Measurements from ENCODE around the gene CARS1.
A peak's percentile ranks its signal among the peaks of the same experiment; 100 is the strongest.

CARS1 gene

DNA sequence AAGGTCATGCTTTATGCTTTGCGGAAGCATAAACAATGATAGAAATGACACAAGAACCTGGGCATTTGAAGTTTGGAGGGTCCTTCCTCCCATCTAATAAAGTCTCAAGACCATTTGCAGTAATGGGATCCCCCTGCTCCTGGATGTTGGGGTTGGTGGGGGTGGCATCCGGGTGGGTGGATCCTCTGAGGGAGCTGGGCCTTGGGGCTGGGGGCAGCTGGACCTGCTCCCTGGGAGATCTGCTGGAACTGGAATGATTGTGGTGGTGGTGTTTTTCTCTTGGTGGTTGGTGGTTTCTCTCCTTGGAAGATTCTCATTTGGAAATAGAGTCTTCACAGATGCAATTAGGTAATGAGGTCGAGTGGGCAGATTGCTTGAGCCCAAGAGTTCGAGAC lies 62.9 kb downstream of the CARS1 start:
- no peak overlapping the region for H3K27ac Mint-ChIP-seq
- peaks cover 38% of the 10 kb centered on the region for H3K36me3 Mint-ChIP-seq (ENCODE audit: low read depth)
- DNase-seq: no peak
- no peaks in the 10 kb centered on the region for H3K9me3 Mint-ChIP-seq
- no peaks in the 10 kb centered on the region for H3K27me3 Mint-ChIP-seq
- peak overlapping the region; percentile 11 for H3K4me3 Mint-ChIP-seq
- peaks cover 12% of the 10 kb centered on the region for H3K4me1 Mint-ChIP-seq (ENCODE audit: low read depth)

DNA sequence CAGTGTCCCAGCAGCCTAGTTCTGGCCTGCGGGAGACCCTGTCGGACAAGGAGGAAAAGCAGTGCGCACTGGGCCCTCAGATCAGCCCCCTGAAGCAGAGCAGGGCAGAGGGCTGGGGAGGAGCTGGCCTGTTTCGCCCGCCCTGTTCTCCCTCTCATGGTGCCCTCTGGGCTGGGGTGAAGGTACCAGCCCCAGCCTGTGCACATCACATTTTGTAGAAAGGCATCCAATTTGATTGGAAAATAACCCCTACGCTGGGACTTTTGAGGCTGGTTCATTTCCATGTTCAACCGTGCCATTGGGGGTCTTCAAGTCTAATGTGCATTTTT lies 64.3 kb downstream of the CARS1 start:
- Mint-ChIP-seq H3K4me1 (ENCODE audit: low read depth) (peaks cover 25% of the 10 kb centered on the region), H3K9me3 (no peaks in the 10 kb centered on the region), H3K36me3 (ENCODE audit: low read depth) (peaks cover 47% of the 10 kb centered on the region), H3K4me3 (peak overlapping the region; percentile 92), H3K27me3 (no peaks in the 10 kb centered on the region), H3K27ac (peak overlapping the region; percentile 99)
- DNase-seq: no peak

DNA sequence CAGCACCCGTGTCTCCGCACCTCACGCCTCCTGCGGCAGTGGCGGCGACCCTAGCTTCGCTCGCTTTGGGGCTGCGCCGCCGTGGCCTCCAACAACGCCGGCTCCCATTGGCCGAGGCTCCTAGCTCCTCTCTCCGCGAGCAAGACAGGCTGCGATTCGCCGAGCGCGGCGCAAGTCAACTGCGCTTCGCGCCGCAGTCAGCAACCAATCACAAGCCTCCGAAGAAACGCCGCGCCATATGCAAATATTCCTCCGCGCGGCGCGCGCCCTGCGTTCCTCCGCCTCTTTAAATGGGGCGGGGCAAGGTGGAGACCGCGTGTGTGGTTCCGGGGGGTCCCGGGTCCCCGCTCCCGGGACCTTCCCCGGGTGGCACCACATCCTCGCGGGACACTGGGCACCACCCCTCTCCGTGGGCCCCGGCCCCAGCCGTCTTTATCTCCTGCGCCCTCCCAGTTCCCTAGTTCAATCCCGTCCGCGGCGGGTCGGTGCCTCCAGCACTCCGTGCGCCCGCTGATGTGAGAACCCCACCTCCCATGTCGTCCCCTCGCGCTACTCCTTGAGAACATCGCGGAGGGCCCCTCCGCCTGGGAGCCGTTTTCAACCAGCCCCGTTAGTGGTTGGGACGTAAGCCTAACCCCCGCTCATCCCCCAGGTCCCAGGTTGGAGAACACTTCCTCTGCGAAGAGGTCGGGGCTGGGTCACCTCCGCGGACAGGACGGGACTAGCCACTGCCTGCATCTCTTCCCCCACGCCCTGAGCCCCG lies 64.8 kb downstream of the CARS1 start, which contains the start of gene NAP1L4:
TSS of gene NAP1L4 (minus strand) at position 96 of the 763 bp plus-strand sequence. CDS start 13,109 bp downstream, outside the sequence.
- H3K36me3 Mint-ChIP-seq (ENCODE audit: low read depth): peaks cover 53% of the 10 kb centered on the region
- H3K4me3 Mint-ChIP-seq: peak within 1 kb of the TSS; percentile 98
- peak within 1 kb of the TSS; percentile 99 for H3K27ac Mint-ChIP-seq
- no peaks in the 10 kb centered on the region for H3K27me3 Mint-ChIP-seq
- peaks cover 29% of the 10 kb centered on the region for H3K4me1 Mint-ChIP-seq (ENCODE audit: low read depth)
- peak; percentile 97 for DNase-seq
- no peaks in the 10 kb centered on the region for H3K9me3 Mint-ChIP-seq

DNA sequence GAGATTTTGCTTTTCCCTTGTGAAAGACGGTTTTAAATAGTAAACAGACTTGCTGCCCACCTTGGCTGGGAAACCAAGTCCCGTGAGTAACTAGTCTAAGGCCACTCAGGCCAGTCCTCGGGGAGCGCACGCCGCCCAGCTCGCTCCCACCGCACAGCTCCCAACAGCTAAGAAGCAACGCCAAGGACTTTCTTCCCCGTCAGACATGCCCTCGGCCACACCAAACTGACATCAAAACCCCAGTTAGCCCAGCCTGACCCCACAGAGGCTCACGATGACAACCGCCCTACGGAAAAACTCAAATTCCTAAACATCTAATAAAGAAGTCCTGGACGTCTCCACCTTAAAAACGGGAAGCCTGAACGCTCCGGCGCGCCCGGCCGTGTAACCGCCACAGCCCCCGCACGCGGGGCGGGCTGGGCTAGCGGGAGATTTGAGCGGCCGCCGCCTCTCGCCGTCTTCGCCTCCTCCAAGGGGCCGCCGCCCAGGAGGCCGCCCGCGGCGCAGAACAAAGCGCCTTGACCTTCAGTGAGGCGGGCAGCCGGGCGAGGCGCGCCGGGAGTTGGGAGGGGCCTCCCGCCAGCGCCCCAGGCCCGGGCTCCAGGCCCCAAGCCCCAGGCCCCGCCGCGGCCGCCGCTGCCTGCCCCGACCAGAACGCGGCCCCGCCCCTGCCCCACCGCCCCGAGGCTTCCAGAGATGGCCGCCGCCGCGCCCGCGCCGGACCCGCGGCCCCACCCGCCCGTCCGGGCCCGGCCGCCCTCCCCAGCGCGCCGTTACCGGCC lies 65.6 kb downstream of the CARS1 start:
- no peaks in the 10 kb centered on the region for H3K9me3 Mint-ChIP-seq
- DNase-seq: no peak
- peak overlapping the region; percentile 98 for H3K4me3 Mint-ChIP-seq
- peaks cover 55% of the 10 kb centered on the region for H3K36me3 Mint-ChIP-seq (ENCODE audit: low read depth)
- H3K27me3 Mint-ChIP-seq: no peaks in the 10 kb centered on the region
- H3K4me1 Mint-ChIP-seq (ENCODE audit: low read depth): peaks cover 35% of the 10 kb centered on the region
- H3K27ac Mint-ChIP-seq: peak overlapping the region; percentile 99

DNA sequence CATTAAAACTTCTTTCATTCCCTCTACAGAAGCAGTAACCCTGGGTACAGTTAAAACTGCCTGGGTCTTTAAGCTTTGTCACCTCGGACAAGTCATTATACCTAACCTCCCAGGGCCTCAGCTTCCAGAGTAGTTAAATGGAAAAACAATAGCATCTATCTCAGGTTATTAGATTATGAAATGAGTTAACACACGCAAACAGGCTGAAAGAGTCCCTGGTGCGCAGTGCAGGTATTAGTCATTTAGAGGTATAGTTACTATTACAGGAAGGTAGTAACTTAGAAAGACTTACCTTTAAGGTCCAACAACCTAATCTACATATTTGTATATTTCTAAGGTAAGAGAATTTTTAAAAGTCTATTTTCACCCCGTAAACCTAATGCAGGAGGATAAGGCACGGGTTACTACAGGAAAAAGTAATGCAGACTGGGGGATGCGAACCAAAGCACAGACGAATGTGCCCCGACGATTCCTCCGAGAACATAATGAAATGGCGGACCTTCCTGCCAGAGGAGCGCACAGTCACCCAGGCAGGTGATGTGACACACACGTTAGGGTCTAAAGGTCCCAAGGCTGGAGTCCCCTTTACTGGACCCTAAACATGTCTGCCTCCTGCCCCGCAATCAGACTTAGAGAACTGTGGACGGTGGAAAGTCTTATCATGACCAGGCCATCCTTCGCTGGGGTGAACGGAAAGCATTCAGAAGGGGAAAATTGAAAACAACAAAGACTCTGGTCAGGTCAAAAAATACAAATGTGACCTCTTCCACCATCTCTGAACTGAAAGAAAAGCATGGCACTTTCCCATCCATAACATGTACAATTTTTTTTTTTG lies 66.4 kb downstream of the CARS1 start:
- H3K27me3 Mint-ChIP-seq: no peaks in the 10 kb centered on the region
- H3K9me3 Mint-ChIP-seq: no peaks in the 10 kb centered on the region
- DNase-seq: peak; percentile 69
- peak overlapping the region; percentile 99 for H3K27ac Mint-ChIP-seq
- peak overlapping the region; percentile 98 for H3K4me3 Mint-ChIP-seq
- H3K36me3 Mint-ChIP-seq (ENCODE audit: low read depth): peaks cover 63% of the 10 kb centered on the region
- peaks cover 40% of the 10 kb centered on the region for H3K4me1 Mint-ChIP-seq (ENCODE audit: low read depth)

DNA sequence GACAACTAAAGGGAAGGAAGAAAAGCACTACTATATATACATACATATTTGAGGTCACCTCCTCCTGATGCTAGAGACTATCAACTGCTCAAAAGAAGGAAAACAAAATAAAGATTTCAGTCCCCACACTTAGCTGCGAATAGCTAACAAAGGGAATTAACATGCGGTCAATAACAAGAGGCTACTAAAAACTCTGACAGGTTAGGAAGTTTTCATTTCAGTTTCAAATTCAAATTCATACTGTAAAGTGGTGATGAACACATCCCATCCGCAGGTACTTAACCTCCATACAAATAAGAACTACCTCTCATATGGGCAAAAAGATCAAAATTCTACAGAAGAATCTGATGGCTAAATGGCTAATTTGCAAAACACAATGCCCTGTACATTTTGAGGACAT lies 67.7 kb downstream of the CARS1 start:
- Mint-ChIP-seq H3K36me3 (ENCODE audit: low read depth) (peaks cover 73% of the 10 kb centered on the region), H3K9me3 (no peaks in the 10 kb centered on the region), H3K4me3 (peak overlapping the region; percentile 98), H3K4me1 (ENCODE audit: low read depth) (peaks cover 48% of the 10 kb centered on the region), H3K27ac (peak overlapping the region; percentile 99), H3K27me3 (no peaks in the 10 kb centered on the region)
- no peak for DNase-seq

DNA sequence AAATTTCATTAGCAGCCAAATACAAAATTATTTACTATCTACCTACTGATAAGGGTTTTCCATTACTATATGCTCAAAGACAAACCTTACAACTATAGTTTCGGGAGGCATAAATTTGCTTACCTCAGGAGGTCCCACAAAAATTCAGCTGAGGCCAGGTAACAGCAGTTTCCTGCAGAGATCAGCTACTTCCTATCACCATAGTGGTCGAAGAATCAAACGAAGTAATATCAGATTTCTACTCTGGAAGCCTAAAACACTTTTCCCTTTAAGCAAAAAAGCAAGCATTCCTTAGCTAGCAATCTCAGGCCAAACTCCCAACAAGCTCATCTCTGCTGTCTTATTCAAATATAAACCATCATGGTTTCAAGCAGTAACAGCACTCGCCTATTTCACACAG lies 68.2 kb downstream of the CARS1 start:
- Mint-ChIP-seq H3K4me1 (ENCODE audit: low read depth) (peaks cover 52% of the 10 kb centered on the region), H3K27ac (peak overlapping the region; percentile 99), H3K9me3 (no peaks in the 10 kb centered on the region), H3K4me3 (peak overlapping the region; percentile 98), H3K27me3 (no peaks in the 10 kb centered on the region), H3K36me3 (ENCODE audit: low read depth) (peaks cover 77% of the 10 kb centered on the region)
- DNase-seq: no peak

DNA sequence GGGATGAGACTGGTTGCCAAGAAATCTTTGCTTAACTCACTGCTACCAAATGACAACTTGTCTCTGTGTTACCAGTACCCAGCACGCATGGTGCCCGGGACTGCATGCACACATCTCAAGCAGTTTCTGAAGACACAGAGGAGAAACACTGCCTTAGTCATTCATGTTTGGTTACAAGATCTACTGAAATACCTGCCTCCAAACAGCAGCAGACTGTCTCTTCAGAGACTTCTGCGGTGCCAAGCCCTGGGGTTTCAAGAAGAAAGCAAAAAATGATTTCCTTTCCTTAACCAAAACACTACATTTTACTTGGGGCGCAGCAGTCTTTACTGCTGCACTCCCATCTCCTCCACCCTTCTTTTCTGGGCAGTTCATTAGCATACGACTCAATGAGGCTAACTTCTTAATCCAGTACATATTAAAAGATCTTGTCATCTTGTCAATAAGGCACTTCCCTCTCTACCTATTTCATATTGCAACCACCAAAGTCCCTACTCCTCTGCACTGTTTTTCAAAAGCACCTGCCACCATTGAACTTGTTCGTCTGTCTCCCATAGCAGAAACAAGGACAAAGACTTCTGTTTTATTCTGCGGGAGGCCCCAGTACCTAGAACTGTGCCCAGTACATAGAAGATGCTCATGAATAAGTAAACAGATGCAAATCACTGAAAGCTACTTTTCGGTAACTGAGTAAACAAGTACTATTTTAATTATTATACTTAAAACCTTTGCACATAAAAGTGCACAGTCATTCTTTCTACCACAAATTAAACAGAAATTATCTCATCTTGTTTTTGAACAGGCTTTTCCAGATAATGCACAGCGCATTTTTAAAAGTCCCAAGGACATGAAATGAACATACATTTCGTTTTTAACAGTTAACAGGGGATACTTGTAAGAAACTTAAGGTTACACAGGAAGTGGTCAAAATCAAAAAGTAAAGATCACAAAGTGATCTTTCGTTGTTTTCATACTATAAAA lies 69.1 kb downstream of the CARS1 start:
- no peaks in the 10 kb centered on the region for H3K27me3 Mint-ChIP-seq
- H3K4me1 Mint-ChIP-seq (ENCODE audit: low read depth): peaks cover 61% of the 10 kb centered on the region
- H3K9me3 Mint-ChIP-seq: no peaks in the 10 kb centered on the region
- peak overlapping the region; percentile 98 for H3K4me3 Mint-ChIP-seq
- peak overlapping the region; percentile 99 for H3K27ac Mint-ChIP-seq
- DNase-seq: peak; percentile 64
- peaks cover 85% of the 10 kb centered on the region for H3K36me3 Mint-ChIP-seq (ENCODE audit: low read depth)

DNA sequence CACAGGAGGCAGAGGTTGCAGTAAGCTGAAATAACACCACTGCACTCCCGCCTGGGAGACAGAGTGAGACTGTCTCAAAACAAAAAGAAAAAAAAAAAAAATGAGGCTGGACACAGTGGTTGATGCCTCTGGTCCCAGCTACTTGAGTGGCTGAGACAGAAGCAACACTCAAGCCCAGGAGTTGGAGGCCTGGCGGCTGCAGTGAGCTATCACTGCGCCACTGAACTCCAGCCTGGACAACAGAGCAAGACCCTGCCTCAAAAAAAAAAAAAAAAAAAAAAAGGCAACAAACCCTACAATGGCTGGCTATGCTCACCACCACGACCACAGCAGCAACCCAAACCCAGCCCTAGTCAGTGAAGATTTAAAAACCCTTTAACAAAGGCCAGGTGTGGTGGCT lies 73.3 kb downstream of the CARS1 start:
- Mint-ChIP-seq H3K9me3 (no peaks in the 10 kb centered on the region), H3K36me3 (ENCODE audit: low read depth) (peaks cover 80% of the 10 kb centered on the region), H3K4me3 (no peak overlapping the region), H3K27me3 (no peaks in the 10 kb centered on the region), H3K4me1 (ENCODE audit: low read depth) (peaks cover 72% of the 10 kb centered on the region), H3K27ac (peak overlapping the region; percentile 89)
- DNase-seq: no peak

DNA sequence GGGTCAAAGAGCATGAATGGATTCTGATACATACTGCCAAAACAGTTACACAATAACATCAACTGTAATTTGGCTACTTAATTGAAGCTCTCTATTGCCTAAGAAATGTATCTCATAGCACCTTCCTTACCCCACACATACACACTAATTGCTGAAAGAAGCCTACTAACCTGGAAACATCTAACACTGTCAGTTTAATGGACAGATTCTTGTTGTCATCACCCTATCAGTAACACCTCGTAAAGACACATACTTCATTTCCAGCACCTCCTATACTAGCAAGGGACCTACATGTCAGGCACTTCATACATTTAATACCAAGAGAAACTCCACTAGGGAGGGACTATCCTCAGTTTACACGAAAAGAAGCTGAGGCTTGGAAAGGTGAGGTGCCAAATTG lies 75.0 kb downstream of the CARS1 start:
- Mint-ChIP-seq H3K4me1 (ENCODE audit: low read depth) (peaks cover 71% of the 10 kb centered on the region), H3K27ac (peak overlapping the region; percentile 49), H3K27me3 (no peaks in the 10 kb centered on the region), H3K9me3 (no peaks in the 10 kb centered on the region), H3K4me3 (no peak overlapping the region), H3K36me3 (ENCODE audit: low read depth) (peaks cover 81% of the 10 kb centered on the region)
- no peak for DNase-seq

DNA sequence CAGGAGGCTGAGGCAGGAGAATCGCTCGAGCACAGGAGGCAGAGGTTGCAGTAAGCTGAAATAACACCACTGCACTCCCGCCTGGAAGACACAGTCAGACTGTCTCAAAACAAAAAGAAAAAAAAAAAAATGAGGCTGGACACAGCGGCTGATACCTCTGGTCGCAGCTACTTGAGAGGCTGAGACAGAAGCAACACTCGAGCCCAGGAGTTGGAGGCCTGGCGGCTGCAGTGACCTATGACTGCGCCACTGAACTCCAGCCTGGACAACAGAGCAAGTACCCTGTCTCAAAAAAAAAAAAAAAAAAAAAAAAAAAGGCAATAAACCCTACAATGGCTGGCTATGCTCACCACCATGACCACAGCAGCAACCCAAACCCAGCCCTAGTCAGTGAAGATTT lies 76.1 kb downstream of the CARS1 start:
- Mint-ChIP-seq H3K27ac (peak overlapping the region; percentile 26), H3K4me1 (ENCODE audit: low read depth) (peaks cover 72% of the 10 kb centered on the region), H3K9me3 (no peaks in the 10 kb centered on the region), H3K4me3 (no peak overlapping the region), H3K36me3 (ENCODE audit: low read depth) (peaks cover 81% of the 10 kb centered on the region), H3K27me3 (no peaks in the 10 kb centered on the region)
- DNase-seq: no peak

DNA sequence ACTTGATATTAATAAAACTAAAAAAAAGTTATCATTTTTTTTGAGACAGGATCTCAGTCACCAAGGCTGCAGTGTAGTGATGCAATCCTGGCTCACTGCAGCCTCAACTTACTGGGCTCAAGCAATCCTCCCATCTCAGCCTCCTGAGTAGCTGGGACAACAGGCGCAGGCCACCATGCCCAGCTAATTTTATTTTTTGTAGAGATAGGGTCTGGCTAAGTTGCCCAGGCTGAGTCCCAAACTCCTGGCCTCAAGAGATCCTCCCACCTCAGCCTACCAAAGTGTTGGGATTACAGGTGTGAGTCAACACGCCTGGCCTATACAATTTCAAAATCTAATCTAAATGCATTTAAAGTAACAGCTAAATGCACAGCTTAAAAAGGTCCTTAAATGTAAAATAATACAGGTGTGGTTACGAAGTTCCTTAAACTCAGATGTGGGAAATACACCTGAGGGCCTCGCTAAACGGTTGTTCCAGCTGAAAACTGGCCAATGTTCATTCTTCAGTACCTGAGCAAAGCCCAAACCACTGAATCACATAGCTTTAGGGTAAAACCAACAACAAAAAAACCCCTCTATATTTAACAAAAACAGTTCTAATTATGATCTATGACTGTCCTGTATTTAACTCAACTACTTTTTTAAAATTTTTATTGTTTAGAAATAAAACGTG lies 76.9 kb downstream of the CARS1 start:
- Mint-ChIP-seq H3K4me1 (ENCODE audit: low read depth) (peaks cover 73% of the 10 kb centered on the region), H3K9me3 (no peaks in the 10 kb centered on the region), H3K27ac (peak overlapping the region; percentile 18), H3K4me3 (no peak overlapping the region), H3K36me3 (ENCODE audit: low read depth) (peaks cover 85% of the 10 kb centered on the region), H3K27me3 (no peaks in the 10 kb centered on the region)
- DNase-seq: no peak

DNA sequence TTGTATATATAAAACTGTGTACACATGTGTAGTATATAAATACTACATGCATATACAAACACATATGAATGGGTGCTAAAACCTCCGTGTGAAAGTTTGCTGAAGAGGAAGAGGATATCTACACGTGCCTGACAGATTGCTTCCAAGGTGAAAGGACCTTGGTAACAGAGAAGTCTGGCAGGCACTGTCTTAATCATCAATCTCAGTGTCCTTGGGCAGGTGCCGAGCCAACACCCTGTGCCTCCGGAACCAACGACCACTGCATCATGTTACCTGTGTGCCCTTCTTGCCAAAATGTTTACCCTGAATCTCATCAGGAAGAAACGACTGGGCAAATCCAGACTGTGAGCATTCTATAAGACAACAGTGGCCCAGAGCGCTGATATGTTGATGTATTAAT lies 80.1 kb downstream of the CARS1 start:
- peaks cover 84% of the 10 kb centered on the region for H3K36me3 Mint-ChIP-seq (ENCODE audit: low read depth)
- H3K9me3 Mint-ChIP-seq: no peaks in the 10 kb centered on the region
- no peak overlapping the region for H3K4me3 Mint-ChIP-seq
- no peaks in the 10 kb centered on the region for H3K27me3 Mint-ChIP-seq
- DNase-seq: no peak
- H3K4me1 Mint-ChIP-seq (ENCODE audit: low read depth): peaks cover 60% of the 10 kb centered on the region
- peak overlapping the region; percentile 75 for H3K27ac Mint-ChIP-seq

All from activated T-cell treated with anti-CD3 and anti-CD28 coated beads, Interleukin-2, amount 50 U/mL, for 24 hours (primary cell).